GM12878 (cell line): Measurements from ENCODE around the gene USP25. TPM values are rescaled to one million over a fixed set of nuclear protein-coding genes. Genes with fewer than 3 reads are reported as not detected.
A peak's percentile ranks its signal among the peaks of the same experiment; 100 is the strongest.

Experiments
- ATAC-seq: fragments of 200-7000 bp; cut with Tn5 transposase; 3 replicates; pipeline ENCODE4 v1.9.1; 2020; ENCODE audit warnings: mild to moderate bottlenecking, moderate library complexity
- BruUV-seq: library from RNA; stranded (reverse); fragments of 400-500 nt; replicated peaks from 2 replicates; lab custom pipeline; 2021; lab: Mats Ljungman, UMichigan
- CTCF ChIA-PET: fragments of 300-600 bp; sonication (Branson Sonifier 250); formaldehyde crosslinking; extraction: SDS; loops from one replicate; lab custom pipeline; 2021; ENCODE audit warnings: inconsistent platforms; lab: Yijun Ruan, JAX
- POLR2A ChIA-PET: fragments of 350-600 bp; formaldehyde crosslinking; extraction: SDS; loops from one replicate; lab custom pipeline; 2021; ENCODE audit warnings: inconsistent platforms; lab: Charles Lee
- RAD21 ChIA-PET: fragments of 300-600 bp; sonication (Branson Sonifier 250); formaldehyde crosslinking; loops from one replicate; lab custom pipeline; 2023; ENCODE audit warnings: antibody characterized with exemption; ENCODE audit not compliant: unreplicated experiment; lab: Charles Lee
- SMC1A ChIA-PET: fragments of 300-600 bp; sonication (Branson Sonifier 250); formaldehyde crosslinking; loops from one replicate; lab custom pipeline; 2023; ENCODE audit not compliant: unreplicated experiment, uncharacterized antibody; lab: Charles Lee
- DNase-seq: peaks from one replicate; pipeline ENCODE4 v3.0.0-alpha.2; 2011; ENCODE audit warnings: low read depth, low spot score
- FAIRE-seq: peaks from 3 replicates; lab custom pipeline; 2011; peaks lifted over from hg19 to GRCh38; lab: Jason Lieb, UNC
- H2AFZ ChIP-seq: 2 replicates; pipeline ENCODE4 v1.6.0; 2011; ENCODE audit warnings: low read depth, low read length, control low read depth; ENCODE audit not compliant: control insufficient read depth
- H3K27ac ChIP-seq: 2 replicates; pipeline ENCODE4 v1.5.1; 2011; ENCODE audit warnings: control low read depth; ENCODE audit not compliant: control insufficient read depth, insufficient read depth
- H3K27me3 ChIP-seq, 2 experiments: replicated peaks in 1 of 2; 2 replicates each; pipeline versions ENCODE4 v1.6.0 to v1.6.1; 2011; ENCODE audit warnings: low read length in 1 of 2; ENCODE audit not compliant: control insufficient read depth in 2 of 2, insufficient read depth in 2 of 2
- H3K36me3 ChIP-seq, 2 experiments: 2 replicates each; pipeline ENCODE4 v1.5.1; 2011; ENCODE audit warnings: low read length in 1 of 2; ENCODE audit not compliant: control insufficient read depth in 2 of 2, insufficient read depth in 2 of 2
- H3K4me1 ChIP-seq: 2 replicates; pipeline ENCODE4 v1.6.1; 2011; ENCODE audit warnings: mild to moderate bottlenecking, low read length, moderate library complexity, mixed read lengths; ENCODE audit not compliant: control insufficient read depth, insufficient read depth
- H3K4me2 ChIP-seq: 2 replicates; pipeline ENCODE4 v1.6.0; 2011; ENCODE audit warnings: control low read depth; ENCODE audit not compliant: control insufficient read depth, insufficient read depth
- H3K4me3 ChIP-seq: fragments of 200-600 bp; sonication (generic); 2 replicates; pipeline ENCODE4 v1.5.1; 2016
- H3K79me2 ChIP-seq: 2 replicates; pipeline ENCODE4 v1.6.0; 2011; ENCODE audit warnings: low read length; ENCODE audit not compliant: control insufficient read depth, insufficient read depth
- H3K9ac ChIP-seq: 2 replicates; pipeline ENCODE4 v1.8.0; 2011; ENCODE audit warnings: low read length, control low read depth, mixed read lengths; ENCODE audit not compliant: control insufficient read depth, insufficient read depth
- H3K9me3 ChIP-seq: replicated peaks from 3 replicates; pipeline ENCODE4 v1.5.1; 2011; ENCODE audit warnings: mild to moderate bottlenecking, low read length; ENCODE audit not compliant: control insufficient read depth, insufficient read depth
- H4K20me1 ChIP-seq: 2 replicates; pipeline ENCODE4 v1.6.0; 2011; ENCODE audit not compliant: control insufficient read depth, insufficient read depth
- ASH2L ChIP-seq: fragments of 300-600, 200-600 bp; sonication (generic); IDR thresholded peaks from 2 replicates; pipeline ENCODE4 v1.6.1; 2017; ENCODE audit warnings: low read depth, mild to moderate bottlenecking, borderline replicate concordance
- WGBS: methylation state at CpG from one replicate; pipeline ENCODE4 v1.1.6; 2016; ENCODE audit warnings: low lambda C conversion rate; ENCODE audit not compliant: insufficient replicate concordance, insufficient coverage; ENCODE audit errors: missing lambda C conversion rate; 5-methylcytosine and 5-hydroxymethylcytosine counted together
- in situ Hi-C: fragments of 300-500 bp; cut with MboI; formaldehyde crosslinking; loops from 9 replicates; pipeline ENCODE4 v1.14.3; 2018; ENCODE audit warnings: mixed read lengths
- intact Hi-C: fragments of 100-400 bp; cut with micrococcal nuclease; formaldehyde crosslinking; loops from one replicate; pipeline ENCODE4 v1.14.2; 2022; ENCODE audit not compliant: unreplicated experiment
- polyA plus RNA-seq, 11 experiments: library from polyadenylated mRNA; depleted of rRNA in 4 of 11; unstranded in 6 of 11; stranded (reverse) in 5 of 11; fragments of >200 nt; fragmentation: Nextera tagmentation in 4 of 11; fragmentation: Illumina TruSeq in 1 of 11; extraction: Ambion mirVana in 4 of 11; extraction: Trizol in 1 of 11; gene quantifications; 1 replicate in 1 of 11; 2 replicates in 10 of 11; pipeline versions ENCODE4 v1.2.1 to v1.2.3, GENCODE V29; 2011 to 2016; ENCODE audit warnings: inconsistent platforms in 2 of 11, missing spikeins in 2 of 11, low read depth in 1 of 11
- total RNA-seq, 4 experiments: library from RNA; depleted of rRNA in 3 of 4; stranded (reverse); fragments of >200 nt in 3 of 4; fragmentation: Illumina TruSeq in 1 of 4; extraction: Trizol in 1 of 4; gene quantifications; 2 replicates each; pipeline versions ENCODE4 v1.2.1 to v1.2.3, GENCODE V29; 2013 to 2021
- TF ChIP-seq, protein P1 (sequence below): fragments of 450-650 bp; IDR thresholded peaks from 2 replicates; pipeline ENCODE4 v1.6.1; 2017; ENCODE audit warnings: low read depth, mild to moderate bottlenecking, moderate library complexity

The USP25 gene
- total and polyA plus RNA-seq, 10 of the 15 experiments (the other 5 are each of a cell fraction or from before 2014, with no cell fraction given) = 1.5 to 31.3 (median 23.4) TPM

DNA sequence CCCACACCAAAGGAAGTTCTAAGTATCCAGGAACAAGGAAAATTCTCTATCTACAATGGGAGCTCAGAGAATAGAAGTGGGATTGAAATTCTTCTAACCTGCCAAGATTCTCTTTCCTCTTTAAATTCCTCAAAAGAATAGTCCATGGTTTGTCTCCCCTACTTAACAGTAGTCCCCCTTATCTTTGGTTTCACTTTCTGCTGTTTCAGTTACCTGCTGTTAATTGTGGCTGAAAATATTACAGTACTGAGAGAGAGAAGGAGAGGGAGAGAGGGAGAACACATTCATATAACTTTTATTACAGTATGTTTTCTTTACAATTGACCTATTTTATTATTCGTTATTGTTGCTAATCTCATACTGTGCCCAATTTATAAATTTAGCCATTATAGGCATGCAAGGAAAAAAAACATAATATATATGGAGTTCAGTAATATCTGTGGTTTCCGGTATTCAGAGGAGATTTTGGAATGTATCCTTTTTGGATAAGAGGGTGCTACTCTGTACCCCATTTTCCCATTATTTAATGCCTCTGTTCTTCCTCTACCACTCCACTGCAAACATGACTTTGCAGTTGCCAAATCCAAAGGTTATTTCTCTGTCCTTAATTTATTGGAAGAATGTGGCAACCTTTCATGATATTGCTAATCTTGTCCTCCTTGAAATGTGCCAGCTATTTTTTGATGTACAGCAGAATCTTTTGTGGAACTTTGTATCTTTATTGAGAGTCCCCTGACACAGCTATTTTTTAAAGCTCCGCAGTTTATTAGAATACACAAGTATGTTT, 68.0 kb downstream of the USP25 start:
- no peak overlapping the region for H3K4me3 ChIP-seq
- peak; percentile 87 for ATAC-seq
- H3K9me3 ChIP-seq = no peaks in the 10 kb centered on the region
- no TSS peak for BruUV-seq
- ChIA-PET RAD21 (interaction anchor here (0.6 kb wide), 1 partner anchor 56 kb away, joined by 3 read pairs; no protein-coding TSS in a partner anchor), CTCF (interaction anchor here (0.6 kb wide), 1 partner anchor 29 kb away, joined by 3 read pairs; no protein-coding TSS in a partner anchor), POLR2A (no interaction called here), SMC1A (interaction anchor here (0.8 to 1.5 kb wide), 5 partner anchors 22 to 66 kb away, joined by 3 to 5 read pairs (median 3); no protein-coding TSS in a partner anchor)
- H3K27me3 ChIP-seq = no peaks in the 10 kb centered on the region
- in situ Hi-C loops (no loop called here), intact Hi-C loops (no loop called here)
- no peak overlapping the region for H3K9ac ChIP-seq
- no peaks in the 10 kb centered on the region for H3K79me2 ChIP-seq
- H3K4me1 ChIP-seq = peaks cover 4% of the 10 kb centered on the region; the same call in 1 of the 2 replicates
- H3K36me3 ChIP-seq = no peaks in the 10 kb centered on the region
- H2AFZ ChIP-seq = no peak overlapping the region
- FAIRE-seq = no peak
- H3K4me2 ChIP-seq = no peak overlapping the region
- 97% methylated on average over 3 of the region's 3 CpGs for WGBS
- no peaks in the 10 kb centered on the region for H4K20me1 ChIP-seq
- no peak for DNase-seq
- no peak overlapping the region for H3K27ac ChIP-seq
- TF ChIP-seq, protein P1, sequence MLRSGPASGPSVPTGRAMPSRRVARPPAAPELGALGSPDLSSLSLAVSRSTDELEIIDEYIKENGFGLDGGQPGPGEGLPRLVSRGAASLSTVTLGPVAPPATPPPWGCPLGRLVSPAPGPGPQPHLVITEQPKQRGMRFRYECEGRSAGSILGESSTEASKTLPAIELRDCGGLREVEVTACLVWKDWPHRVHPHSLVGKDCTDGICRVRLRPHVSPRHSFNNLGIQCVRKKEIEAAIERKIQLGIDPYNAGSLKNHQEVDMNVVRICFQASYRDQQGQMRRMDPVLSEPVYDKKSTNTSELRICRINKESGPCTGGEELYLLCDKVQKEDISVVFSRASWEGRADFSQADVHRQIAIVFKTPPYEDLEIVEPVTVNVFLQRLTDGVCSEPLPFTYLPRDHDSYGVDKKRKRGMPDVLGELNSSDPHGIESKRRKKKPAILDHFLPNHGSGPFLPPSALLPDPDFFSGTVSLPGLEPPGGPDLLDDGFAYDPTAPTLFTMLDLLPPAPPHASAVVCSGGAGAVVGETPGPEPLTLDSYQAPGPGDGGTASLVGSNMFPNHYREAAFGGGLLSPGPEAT = 0 out of 2 replicates have a peak, but pooled peaks have one; percentile 11
- no peak for TF ChIP-seq ASH2L
